Activated CD4-positive, alpha-beta T cell treated with anti-CD3 and anti-CD28 coated beads, Interleukin-2, amount 50 U/mL, for 16 hours (primary cell): ENCODE results near the gene PDE11A.
"Not testable (repeated sequence)": the region's sequence is repeated elsewhere in the genome, so short reads cannot be mapped to it uniquely, and the experiment has no call there.

Experiments used
- DNase-seq: peaks from one replicate; pipeline ENCODE4 v3.0.0-alpha.2; 2020

Gene PDE11A

GRCh38 chr2:177812713-177813396, 259.7 kb downstream of the PDE11A start:
- no peak for DNase-seq

DNA sequence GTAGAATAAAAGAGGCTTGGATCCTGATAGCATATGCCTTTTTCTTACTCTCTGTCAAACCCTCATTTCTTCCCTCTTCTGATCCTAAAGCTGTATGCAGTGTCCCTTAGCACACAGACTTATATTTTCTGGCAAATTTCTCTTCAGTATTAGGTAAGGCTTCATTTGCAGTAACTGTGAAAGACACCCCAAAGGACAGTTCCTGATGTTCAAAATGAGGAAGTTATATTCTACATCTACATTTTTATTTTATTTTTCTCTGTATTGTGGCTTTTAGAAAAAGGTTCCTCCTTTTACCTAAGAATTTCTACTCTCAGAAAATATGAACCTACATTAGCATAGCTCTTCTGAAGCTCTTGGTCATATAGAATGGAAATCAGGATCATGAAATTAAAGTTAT, 261.7 kb downstream of the PDE11A start:
- no peak for DNase-seq

- DNase-seq = no peak
Measured at GRCh38 chr2:177808984-177809809, 263.4 kb downstream of the PDE11A start.

DNA sequence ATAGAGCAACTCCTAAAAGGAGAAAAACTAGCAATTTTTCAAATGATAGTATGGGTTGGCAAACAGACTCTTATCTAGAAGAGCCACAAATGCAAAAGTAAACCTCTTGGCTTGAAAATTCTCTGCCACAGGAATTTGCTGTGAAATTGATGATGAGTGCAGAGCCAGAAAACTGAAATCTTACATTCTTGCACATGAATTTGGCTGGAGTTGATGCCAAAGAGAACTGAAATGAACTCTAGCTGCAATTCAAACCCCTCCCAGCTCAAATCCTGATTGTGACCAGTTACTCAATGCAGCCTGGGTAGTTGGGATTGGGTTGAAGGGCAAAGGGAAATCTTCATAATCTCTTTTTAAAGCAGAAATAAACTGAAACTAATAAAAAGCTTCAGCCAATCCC, 266.6 kb downstream of the PDE11A start:
- no peak for DNase-seq

- DNase-seq = peak; percentile 6
Measured at GRCh38 chr2:177799531-177799930, 273.0 kb downstream of the PDE11A start.

DNA sequence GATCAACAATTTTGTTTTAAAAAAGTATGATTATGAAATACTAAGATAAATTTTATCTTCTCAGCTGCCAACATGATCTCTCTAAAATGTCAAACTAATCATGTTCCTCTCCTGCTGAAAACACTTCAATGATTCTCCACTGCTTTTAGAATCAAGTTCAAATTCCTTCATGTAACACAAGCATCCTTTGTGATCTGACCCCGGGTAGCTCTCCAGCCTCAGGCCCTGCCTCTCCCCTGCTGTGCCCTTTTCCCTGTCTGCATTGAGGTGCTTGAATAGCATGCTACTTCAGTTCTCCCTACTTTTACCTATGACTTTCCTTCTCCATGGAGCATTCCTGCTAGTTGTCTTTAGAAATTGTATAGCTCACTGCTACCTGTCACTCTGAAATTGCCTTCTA, 274.8 kb downstream of the PDE11A start:
- DNase-seq = no peak

DNA sequence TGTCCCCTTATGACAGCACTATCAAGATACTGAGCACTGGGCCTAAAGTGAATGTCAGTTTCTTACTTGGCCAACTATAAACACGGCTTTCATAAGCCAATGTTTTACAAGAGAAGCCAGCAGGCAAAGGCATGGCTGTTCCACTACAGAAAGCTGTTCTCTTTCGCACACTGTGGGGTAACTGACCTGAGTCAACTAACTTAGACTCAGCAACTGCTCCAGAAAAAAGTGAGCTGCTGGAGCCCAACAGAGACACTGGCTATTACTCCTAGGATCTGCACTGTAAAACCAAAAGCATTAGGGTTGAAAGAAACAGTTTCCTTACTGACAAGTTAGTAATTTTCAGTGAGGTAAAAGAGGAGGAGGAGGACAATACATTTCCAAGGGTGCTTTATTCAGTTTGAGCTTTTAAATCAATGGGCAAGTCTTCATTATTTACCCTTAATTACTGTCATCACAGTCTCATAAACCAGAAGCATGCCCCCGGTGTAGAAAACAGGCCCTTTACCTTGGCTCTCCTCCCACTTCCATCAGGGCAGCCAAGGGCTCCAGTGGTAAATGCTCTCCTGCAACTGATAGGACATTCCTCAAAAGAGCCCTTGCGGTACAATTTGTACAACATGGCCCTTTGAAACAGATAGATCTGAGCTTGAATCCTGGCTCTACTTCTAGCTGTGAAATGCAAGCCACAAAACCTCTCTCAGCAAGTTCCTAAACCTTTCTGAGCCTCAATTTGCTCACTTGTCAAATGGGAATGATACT, 275.7 kb downstream of the PDE11A start:
- DNase-seq = no peak

- no peak for DNase-seq
Measured at GRCh38 chr2:177796011-177796410, 276.6 kb downstream of the PDE11A start.

DNA sequence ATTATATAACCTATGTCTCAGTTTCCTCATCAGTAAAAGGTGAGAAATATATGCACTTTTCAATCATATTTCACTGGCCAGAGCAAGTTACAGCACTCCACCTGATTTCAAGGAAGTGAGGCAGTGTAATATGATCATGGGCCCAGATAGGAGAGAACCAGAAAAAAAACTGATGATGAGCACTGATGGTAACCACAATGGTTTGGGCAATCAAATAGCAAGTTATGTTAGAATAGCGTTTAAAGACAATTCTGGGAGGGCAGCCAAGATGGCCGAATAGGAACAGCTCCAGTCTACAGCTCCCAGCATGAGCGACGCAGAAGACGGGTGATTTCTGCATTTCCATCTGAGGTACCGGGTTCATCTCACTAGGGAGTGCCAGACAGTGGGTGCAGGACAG, 287.4 kb downstream of the PDE11A start:
- DNase-seq = not testable (repeated sequence)

DNA sequence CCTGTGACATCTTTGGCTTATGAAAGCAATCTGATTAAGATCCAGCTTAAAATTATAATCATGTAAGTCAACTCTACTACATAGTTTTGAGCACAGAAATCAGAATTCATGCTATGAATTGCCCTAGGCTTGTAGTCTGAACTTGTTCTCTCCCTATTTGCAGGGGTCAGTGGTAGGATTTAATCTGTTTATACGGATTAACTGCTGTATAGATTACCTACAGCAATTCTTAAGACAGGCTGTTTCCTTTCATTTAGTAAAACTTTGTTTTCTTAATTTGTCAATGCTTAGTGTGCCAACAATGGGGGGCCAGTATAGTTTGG, 287.9 kb downstream of the PDE11A start:
- DNase-seq = no peak

DNA sequence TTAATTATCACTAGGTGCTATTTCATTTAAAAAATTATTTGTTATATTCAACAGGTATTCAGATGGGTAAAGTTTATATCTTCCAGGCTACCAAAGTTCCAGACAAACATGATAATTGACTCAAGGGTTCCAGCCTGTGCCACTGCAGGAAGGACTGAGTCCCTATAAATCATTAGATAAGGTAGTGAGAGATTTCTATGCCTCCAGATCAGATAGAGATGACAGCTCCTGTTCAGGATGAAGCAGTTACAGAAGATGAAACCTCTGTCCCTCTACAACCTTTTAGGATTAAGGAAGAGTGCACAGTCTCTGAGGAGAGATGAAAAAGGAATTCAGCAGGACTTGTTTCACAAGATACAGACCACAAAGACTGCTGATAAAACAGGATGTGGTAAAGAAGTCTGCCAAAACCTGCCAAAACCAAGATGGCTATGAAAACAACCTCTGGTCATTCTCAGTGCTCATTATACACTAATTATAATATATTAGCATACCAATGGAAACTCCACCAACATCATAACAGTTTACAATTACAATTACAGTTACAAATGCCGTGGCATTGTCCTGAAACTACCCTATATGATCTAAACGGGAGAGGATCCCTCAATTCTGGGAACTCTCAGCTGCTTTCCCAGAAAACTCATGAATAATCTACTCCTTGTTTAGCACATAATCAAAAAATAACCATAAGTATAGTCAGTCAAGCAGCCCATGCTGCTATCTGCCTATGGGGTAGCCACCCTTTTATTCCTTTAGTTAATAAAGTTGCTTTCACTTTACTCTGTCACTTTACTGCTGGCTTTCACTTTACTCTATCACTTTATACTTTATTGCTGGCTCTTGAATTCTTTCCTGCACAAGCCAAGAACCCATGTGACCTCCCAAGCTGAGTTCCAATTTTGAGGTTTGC, 288.5 kb downstream of the PDE11A start:
- DNase-seq = peak; percentile 22

DNA sequence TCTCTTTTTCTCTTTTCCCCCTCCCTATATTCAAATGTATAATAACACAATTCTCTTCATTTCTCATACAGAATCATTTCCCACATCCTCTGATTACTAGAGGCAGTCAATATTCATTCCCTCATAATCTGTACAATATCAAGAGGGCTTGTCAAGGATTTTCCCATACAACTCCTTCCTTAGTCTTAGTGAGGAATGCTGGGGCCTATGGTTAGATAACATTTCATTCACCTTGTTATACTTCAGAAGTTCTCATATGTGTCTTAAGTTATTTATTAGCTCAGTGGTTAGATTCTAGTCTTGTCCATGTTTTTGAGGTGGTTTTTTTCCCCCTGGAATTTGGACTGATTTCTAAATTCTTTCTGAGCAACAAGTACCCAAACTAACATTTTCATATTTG, 289.5 kb downstream of the PDE11A start:
- DNase-seq = no peak

GRCh38 chr2:177782613-177783012, 290.0 kb downstream of the PDE11A start:
- no peak for DNase-seq

DNA sequence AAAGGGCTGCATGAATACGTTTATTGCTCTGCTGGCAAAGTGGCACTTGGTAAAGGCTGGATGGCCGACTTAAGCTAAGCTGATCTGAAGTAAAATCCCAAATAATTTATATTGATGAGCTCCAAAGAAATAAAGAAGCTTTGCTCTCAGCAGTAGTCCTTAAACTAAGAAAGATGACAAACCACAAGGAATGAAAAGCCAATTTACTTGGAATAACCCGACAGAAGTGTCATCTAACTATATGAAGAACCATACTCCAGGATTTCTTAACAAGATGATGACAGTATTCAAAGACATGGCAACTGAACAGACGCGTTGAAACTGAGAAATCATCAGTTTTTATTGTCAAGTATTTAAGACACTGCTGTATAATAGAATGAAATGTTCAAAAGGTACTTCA, 294.1 kb downstream of the PDE11A start:
- DNase-seq = no peak

- DNase-seq = peak; percentile 24
Measured at GRCh38 chr2:177772529-177772928, 300.0 kb downstream of the PDE11A start.

DNA sequence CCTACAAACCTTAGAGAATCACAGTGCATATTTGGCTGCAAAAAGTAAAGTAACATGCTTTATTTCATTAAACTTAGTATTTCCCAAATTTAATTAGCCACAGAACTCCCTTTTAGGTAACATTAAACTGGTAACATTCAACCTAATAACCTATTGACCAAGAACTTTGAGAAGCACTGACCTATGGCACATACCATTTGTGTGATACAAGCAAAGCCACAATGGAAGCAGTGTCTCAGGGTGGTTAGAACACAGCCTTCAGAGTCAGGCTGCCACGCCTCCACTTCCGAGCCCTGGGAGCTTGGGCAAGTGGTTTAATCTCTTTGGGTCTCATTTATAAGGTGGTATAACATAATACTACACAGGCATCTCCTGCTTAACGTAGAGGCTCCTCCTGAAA, 301.4 kb downstream of the PDE11A start:
- DNase-seq = no peak

- no peak for DNase-seq
Measured at GRCh38 chr2:177767768-177768167, 304.8 kb downstream of the PDE11A start.

DNA sequence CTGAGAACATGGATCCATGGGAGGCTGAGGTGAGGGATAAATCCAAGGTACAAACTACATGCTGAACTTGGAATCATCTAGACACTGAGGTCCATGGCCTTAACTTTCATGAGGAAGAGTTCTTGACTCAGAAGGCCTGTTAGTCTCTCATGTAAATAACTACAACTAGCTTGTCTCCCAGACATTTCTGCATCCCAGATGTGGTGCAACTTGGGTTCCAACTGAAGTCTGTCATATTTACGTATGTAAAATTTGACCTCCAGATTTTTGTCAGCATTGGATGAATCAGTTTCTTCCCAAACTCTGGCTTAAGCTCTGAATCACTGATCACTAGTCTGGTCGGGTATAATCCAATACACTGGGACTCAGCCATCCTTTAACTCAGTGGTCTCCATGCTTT, 306.9 kb downstream of the PDE11A start:
- DNase-seq = no peak

DNA sequence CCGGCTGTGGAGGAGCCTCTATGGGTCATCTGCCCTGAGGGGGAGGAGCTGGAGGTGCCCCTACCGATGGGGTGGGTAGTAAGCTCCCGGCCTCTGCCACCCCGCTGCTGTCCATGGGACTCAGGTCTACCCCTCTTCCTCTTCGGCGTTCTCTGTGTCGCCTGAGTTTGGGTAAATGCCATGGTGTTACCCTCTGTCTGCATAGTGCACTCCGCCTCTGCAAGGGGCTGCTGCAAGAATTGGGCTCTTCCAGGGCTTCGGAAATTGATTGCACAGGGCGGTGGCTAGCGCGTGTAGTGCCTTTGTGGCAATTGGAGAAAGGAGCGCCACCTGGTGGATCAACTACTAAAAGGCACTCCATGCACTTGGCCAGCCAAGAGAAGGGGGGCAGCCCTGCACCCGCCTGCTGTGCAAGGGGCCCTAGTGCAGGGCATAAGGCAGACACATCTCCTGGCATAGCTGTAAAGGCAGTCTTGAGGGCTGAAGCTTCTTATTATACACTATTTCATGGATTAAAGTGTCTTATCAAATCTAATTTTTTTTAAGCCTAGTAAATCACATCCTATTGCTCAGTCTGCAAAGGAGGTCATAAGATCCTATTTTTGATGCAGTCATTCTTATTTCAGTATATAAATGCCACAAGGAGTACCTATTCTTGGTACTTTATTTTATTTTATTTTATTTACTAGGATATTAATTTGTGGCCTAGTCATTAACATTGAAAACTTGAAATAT, 308.9 kb downstream of the PDE11A start:
- DNase-seq = peak; percentile 76

DNA sequence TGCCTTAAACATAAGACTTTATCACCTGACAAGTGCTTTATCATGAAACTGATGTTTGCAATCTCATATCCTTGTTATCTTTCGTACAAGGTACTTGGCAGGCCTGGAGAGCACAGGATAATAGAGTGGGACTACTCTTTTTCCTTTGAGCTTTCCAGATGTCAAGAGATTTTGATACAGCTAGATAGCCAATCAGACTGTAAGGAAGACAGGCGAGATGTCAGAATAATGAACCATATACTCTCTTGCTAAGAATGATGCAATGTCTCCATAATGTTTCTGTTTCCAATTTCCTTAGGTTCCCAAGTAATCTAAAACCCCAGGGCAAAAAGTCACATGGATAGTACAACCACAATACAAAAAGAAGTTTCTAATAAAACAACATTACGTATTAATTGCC, 313.1 kb downstream of the PDE11A start:
- no peak for DNase-seq

DNA sequence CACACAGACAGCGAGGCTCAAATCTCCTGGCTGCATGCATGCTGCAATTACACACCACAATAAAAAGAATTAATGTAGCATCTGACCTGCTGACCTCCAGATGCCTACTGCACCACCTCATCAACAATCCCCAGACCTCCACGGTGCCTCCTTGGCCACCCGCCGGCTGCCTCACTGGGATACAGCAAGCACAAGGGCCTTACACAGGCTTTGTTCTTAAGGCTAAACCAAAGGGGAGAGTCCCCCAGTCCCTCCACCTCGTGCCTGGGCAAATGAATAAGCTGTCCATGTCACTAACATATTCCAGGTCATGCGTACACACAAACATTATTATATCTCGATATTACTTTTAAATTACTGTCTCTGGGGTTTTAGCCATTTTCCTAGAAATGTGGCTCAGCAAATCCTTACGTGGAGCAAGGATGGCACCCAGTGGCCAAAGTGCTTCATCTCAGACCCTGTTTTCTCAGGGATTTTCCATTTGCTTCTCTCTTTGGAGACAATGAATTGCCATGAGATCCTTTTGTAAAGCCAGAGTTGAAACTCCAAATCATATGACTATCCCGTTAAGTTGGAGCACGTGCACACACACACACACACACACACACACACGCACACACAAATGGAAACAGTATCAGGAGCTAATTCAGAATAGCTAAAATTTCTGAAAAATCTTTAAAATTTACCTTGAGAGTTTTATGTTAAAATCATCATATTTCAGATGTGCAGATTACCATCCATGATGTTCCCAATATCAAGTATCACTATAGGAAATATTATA, 313.8 kb downstream of the PDE11A start:
- DNase-seq = no peak
